PC-9 (cell line): Measurements from ENCODE around the gene SH3BP5L. TPM values are rescaled to one million over a fixed set of nuclear protein-coding genes. Genes with fewer than 3 reads are reported as not detected.

Experiments used
- BruUV-seq: library from RNA; stranded (reverse); fragments of 400-500 nt; replicated peaks from 2 replicates; lab custom pipeline; 2021; lab: Mats Ljungman, UMichigan
- CTCF ChIA-PET: fragments of 300-600 bp; sonication (Branson Sonifier 250); formaldehyde crosslinking; loops from one replicate; lab custom pipeline; 2022; ENCODE audit warnings: antibody characterized with exemption; lab: Charles Lee
- POLR2A ChIA-PET: fragments of 300-600 bp; sonication (Branson Sonifier 250); formaldehyde crosslinking; loops from one replicate; lab custom pipeline; 2022; ENCODE audit warnings: antibody characterized with exemption; ENCODE audit not compliant: unreplicated experiment; lab: Charles Lee
- DNase-seq, 2 experiments: peaks; one replicate each; pipeline versions ENCODE4 v3.0.0 to v3.0.0-alpha.2; 2015 to 2022; ENCODE audit warnings: mixed read lengths in 1 of 2
- H2AFZ ChIP-seq: fragments of 200-600 bp; sonication (generic); 2 replicates; pipeline ENCODE4 v1.8.1; 2017; ENCODE audit warnings: antibody characterized with exemption
- H3F3A ChIP-seq: fragments of 200-600 bp; sonication (generic); 2 replicates; pipeline ENCODE4 v1.8.1; 2017; ENCODE audit warnings: antibody characterized with exemption, mild to moderate bottlenecking, low read depth; ENCODE audit not compliant: insufficient read depth
- H3K27ac ChIP-seq: fragments of 200-600 bp; sonication (generic); 2 replicates; pipeline ENCODE4 v1.6.1; 2016; ENCODE audit warnings: mixed run types
- H3K27me3 ChIP-seq: fragments of 200-600 bp; sonication (generic); 2 replicates; pipeline ENCODE4 v1.6.1; 2016; ENCODE audit warnings: low read depth, mixed run types; ENCODE audit not compliant: insufficient read depth
- H3K36me3 ChIP-seq: fragments of 200-600 bp; sonication (generic); 2 replicates; pipeline ENCODE4 v1.6.1; 2016; ENCODE audit warnings: low read depth, mixed run types
- H3K4me1 ChIP-seq: fragments of 200-600 bp; sonication (generic); replicated peaks from 2 replicates; pipeline ENCODE4 v1.6.1; 2016; ENCODE audit warnings: mixed run types; ENCODE audit not compliant: insufficient read depth
- H3K4me2 ChIP-seq: fragments of 200-600 bp; sonication (generic); 2 replicates; pipeline ENCODE4 v1.6.1; 2017; ENCODE audit warnings: mixed run types
- H3K4me3 ChIP-seq: fragments of 200-600 bp; sonication (generic); 2 replicates; pipeline ENCODE4 v1.6.1; 2016; ENCODE audit warnings: mixed run types
- H3K79me2 ChIP-seq: fragments of 200-600 bp; sonication (generic); 2 replicates; pipeline ENCODE4 v1.6.1; 2017; ENCODE audit warnings: low read depth, mixed run types
- H3K9me2 ChIP-seq: fragments of 200-600 bp; sonication (generic); 2 replicates; pipeline ENCODE4 v1.8.1; 2017; ENCODE audit warnings: mild to moderate bottlenecking; ENCODE audit not compliant: insufficient read depth
- H3K9me3 ChIP-seq: fragments of 200-600 bp; sonication (generic); 2 replicates; pipeline ENCODE4 v1.8.1; 2016; ENCODE audit warnings: low read depth; ENCODE audit not compliant: insufficient read depth
- H4K20me1 ChIP-seq: fragments of 200-600 bp; sonication (generic); 2 replicates; pipeline ENCODE4 v1.8.1; 2017; ENCODE audit not compliant: insufficient read depth
- CTCF ChIP-seq: fragments of 200-600 bp; sonication (generic); conservative IDR thresholded peaks from 2 replicates; pipeline ENCODE4 v1.6.1; 2017; ENCODE audit warnings: mixed run types, antibody characterized with exemption, mild to moderate bottlenecking, moderate library complexity
- EZH2 ChIP-seq: fragments of 200-600 bp; sonication (generic); IDR thresholded peaks from 2 replicates; pipeline ENCODE4 v1.8.0; 2017; ENCODE audit warnings: antibody characterized with exemption, low read depth
- intact Hi-C: fragments of 100-400 bp; cut with micrococcal nuclease; formaldehyde crosslinking; loops from one replicate; pipeline ENCODE4 v1.10.0; 2022; ENCODE audit not compliant: unreplicated experiment
- total RNA-seq: library from RNA; stranded (reverse); gene quantifications from 2 replicates; pipeline ENCODE4 v1.2.3, GENCODE V29; 2021

SH3BP5L gene
- total RNA-seq, 1 experiment from 2014 or later, result 24.6 TPM

DNA sequence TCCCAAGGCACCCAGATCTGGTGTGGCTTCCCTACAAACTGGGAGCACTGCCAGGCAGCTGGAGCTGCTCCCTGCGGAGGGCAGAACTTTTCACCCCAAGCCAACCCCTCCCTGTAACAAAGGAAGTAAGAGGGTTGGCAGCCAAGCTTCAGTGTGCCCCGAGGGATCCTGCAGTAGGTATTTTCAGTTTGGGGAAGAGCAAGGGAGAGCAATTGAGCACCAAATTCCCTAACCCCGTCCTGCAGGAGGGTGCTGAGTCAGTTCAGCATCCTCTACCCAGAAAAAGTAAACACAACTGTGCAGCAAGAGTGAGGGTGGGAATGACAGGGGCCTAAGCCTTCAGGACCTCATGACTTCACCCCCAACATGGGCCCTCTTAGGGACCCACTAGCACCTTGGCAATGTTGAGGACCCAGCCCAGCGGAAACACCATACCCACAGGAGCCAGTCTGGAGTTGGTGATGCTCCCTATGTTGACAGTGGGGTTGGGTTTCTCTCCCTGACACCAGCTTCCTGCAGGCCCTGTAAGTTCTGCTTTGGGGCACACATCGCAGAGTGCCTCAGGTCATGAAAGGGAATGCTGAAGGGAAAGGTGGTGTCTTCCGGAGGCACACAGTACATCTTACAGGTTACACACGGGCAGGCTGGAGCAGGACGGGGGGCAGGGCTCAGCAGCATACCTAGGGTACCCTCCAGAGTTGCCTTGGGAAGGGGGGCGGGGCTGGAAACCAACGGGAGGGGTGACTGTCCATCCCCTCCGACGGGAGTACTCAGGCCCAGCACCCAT lies 14.8 kb downstream of the SH3BP5L start:
- no peak overlapping the region for H3K27ac ChIP-seq
- no peaks in the 10 kb centered on the region for H3K4me1 ChIP-seq
- peak in 1 of 2 experiments; percentile 41 for DNase-seq
- TF ChIP-seq CTCF (no peak), EZH2 (no peak)
- H3K9me3 ChIP-seq, result no peaks in the 10 kb centered on the region
- no peak overlapping the region for H3K4me3 ChIP-seq
- ChIA-PET POLR2A (interaction anchor here (0.7 kb wide), 1 partner anchor 982 kb away, joined by 5 read pairs; no protein-coding TSS in a partner anchor), CTCF (no interaction called here)
- H3K27me3 ChIP-seq, result no peaks in the 10 kb centered on the region
- BruUV-seq, result no TSS peak
- H3K4me2 ChIP-seq, result no peak overlapping the region
- H3K36me3 ChIP-seq, result no peaks in the 10 kb centered on the region
- no peaks in the 10 kb centered on the region for H3F3A ChIP-seq
- no peak overlapping the region for H2AFZ ChIP-seq
- no peaks in the 10 kb centered on the region for H3K9me2 ChIP-seq
- intact Hi-C loops, result loop anchor here (1.0 kb wide), 1 partner anchor 12 kb away; no protein-coding TSS in a partner anchor
- no peaks in the 10 kb centered on the region for H3K79me2 ChIP-seq
- H4K20me1 ChIP-seq, result no peaks in the 10 kb centered on the region

GRCh38 chr1:248810000-248810726 lies 15.6 kb downstream of the SH3BP5L start:
- Histone ChIP-seq H3K36me3 (no peaks in the 10 kb centered on the region), H2AFZ (no peak overlapping the region), H3K9me3 (no peaks in the 10 kb centered on the region), H4K20me1 (no peaks in the 10 kb centered on the region), H3K4me3 (no peak overlapping the region), H3K9me2 (no peaks in the 10 kb centered on the region), H3K4me1 (no peaks in the 10 kb centered on the region), H3K27me3 (no peaks in the 10 kb centered on the region), H3K27ac (no peak overlapping the region), H3K4me2 (no peak overlapping the region), H3F3A (no peaks in the 10 kb centered on the region), H3K79me2 (no peaks in the 10 kb centered on the region)
- intact Hi-C loops, result loop anchor here (2.0 kb wide), 1 partner anchor 187 kb away; no protein-coding TSS in a partner anchor
- BruUV-seq, result no TSS peak
- ChIA-PET POLR2A (no interaction called here), CTCF (no interaction called here)
- DNase-seq, result no peak
- TF ChIP-seq CTCF, result no peak
- no peak for TF ChIP-seq EZH2

GRCh38 chr1:248808876-248809275 lies 16.8 kb downstream of the SH3BP5L start:
- Histone ChIP-seq H3K9me3 (no peaks in the 10 kb centered on the region), H3K27me3 (no peaks in the 10 kb centered on the region), H4K20me1 (no peaks in the 10 kb centered on the region), H2AFZ (no peak overlapping the region), H3K36me3 (no peaks in the 10 kb centered on the region), H3K27ac (no peak overlapping the region), H3K4me2 (no peak overlapping the region), H3K9me2 (no peaks in the 10 kb centered on the region), H3K4me1 (no peaks in the 10 kb centered on the region), H3F3A (no peaks in the 10 kb centered on the region), H3K4me3 (no peak overlapping the region), H3K79me2 (no peaks in the 10 kb centered on the region)
- CTCF ChIA-PET, result no interaction called here
- TF ChIP-seq CTCF, result no peak
- no peak for DNase-seq
- POLR2A ChIA-PET, result interaction anchor here (0.6 kb wide), 1 partner anchor 135 kb away, joined by 6 read pairs; no protein-coding TSS in a partner anchor
- intact Hi-C loops, result loop anchor here (2.0 kb wide), 1 partner anchor 186 kb away; no protein-coding TSS in a partner anchor
- no TSS peak for BruUV-seq
